Karpas-422 (cell line): ENCODE data around the gene RYR2. TPM values are rescaled to one million over a fixed set of nuclear protein-coding genes. Genes with fewer than 3 reads are reported as not detected.

Experiments used
- DNase-seq: peaks from one replicate; pipeline ENCODE4 v3.0.0-alpha.2; 2015
- H2AFZ ChIP-seq: fragments of 200-600 bp; sonication (generic); 2 replicates; pipeline ENCODE4 v1.6.1; 2014; ENCODE audit warnings: antibody characterized with exemption, low read length, mixed read lengths
- H3K27ac ChIP-seq: fragments of 200-600 bp; sonication (generic); 2 replicates; pipeline ENCODE4 v1.5.1; 2014; ENCODE audit warnings: mild to moderate bottlenecking, low read length, moderate library complexity
- H3K27me3 ChIP-seq: fragments of 200-600 bp; sonication (generic); 2 replicates; pipeline ENCODE4 v1.6.1; 2014; ENCODE audit warnings: low read length, mixed read lengths
- H3K36me3 ChIP-seq: fragments of 200-600 bp; sonication (generic); 2 replicates; pipeline ENCODE4 v1.6.1; 2014; ENCODE audit warnings: low read length, mixed read lengths; ENCODE audit not compliant: insufficient read depth
- H3K4me1 ChIP-seq: fragments of 200-600 bp; sonication (generic); 2 replicates; pipeline ENCODE4 v1.6.1; 2014; ENCODE audit warnings: mild to moderate bottlenecking, low read length, mixed read lengths
- H3K4me2 ChIP-seq: fragments of 200-600 bp; sonication (generic); 2 replicates; pipeline ENCODE4 v1.6.1; 2014; ENCODE audit warnings: low read length, low read depth, mild to moderate bottlenecking; ENCODE audit not compliant: poor library complexity, severe bottlenecking
- H3K4me3 ChIP-seq: fragments of 200-600 bp; sonication (generic); 2 replicates; pipeline ENCODE4 v1.5.1; 2014; ENCODE audit warnings: mild to moderate bottlenecking, antibody characterized with exemption, low read length, mixed read lengths
- H3K79me2 ChIP-seq: fragments of 200-600 bp; sonication (generic); 2 replicates; pipeline ENCODE4 v1.6.1; 2014; ENCODE audit warnings: mild to moderate bottlenecking, low read length, mixed read lengths
- H3K9ac ChIP-seq: fragments of 200-600 bp; sonication (generic); 2 replicates; pipeline ENCODE4 v1.6.0; 2014; ENCODE audit warnings: low read length
- H3K9me2 ChIP-seq: fragments of 200-600 bp; sonication (generic), shearing (Covaris generic); replicated peaks from 2 replicates; pipeline ENCODE4 v1.6.0; 2014; ENCODE audit warnings: mild to moderate bottlenecking, low read length, moderate library complexity; ENCODE audit not compliant: insufficient read depth
- H3K9me3 ChIP-seq: fragments of 300-700, 200-600 bp; sonication (generic); 2 replicates; pipeline ENCODE4 v1.6.1; 2014; ENCODE audit warnings: low read length, mixed read lengths
- H4K20me1 ChIP-seq: fragments of 200-600 bp; sonication (generic); 2 replicates; pipeline ENCODE4 v1.6.1; 2014; ENCODE audit warnings: mild to moderate bottlenecking, antibody characterized with exemption, low read length, low read depth; ENCODE audit not compliant: insufficient read depth
- total RNA-seq: library from RNA; depleted of rRNA; stranded (reverse); fragments of >200 nt; shearing (Covaris generic); gene quantifications from 2 replicates; pipeline ENCODE4 v1.2.3, GENCODE V29; 2014; ENCODE audit warnings: low replicate concordance

RYR2 gene
- total RNA-seq, 1 experiment from 2014 or later, result not detected

GRCh38 chr1:237103021-237103420 lies 61.0 kb downstream of the RYR2 start:
- no peak overlapping the region for H3K9ac ChIP-seq
- DNase-seq, result no peak
- H3K27me3 ChIP-seq, result no peaks in the 10 kb centered on the region
- no peaks in the 10 kb centered on the region for H3K79me2 ChIP-seq
- no peaks in the 10 kb centered on the region for H3K36me3 ChIP-seq
- no peaks in the 10 kb centered on the region for H3K9me3 ChIP-seq
- H3K9me2 ChIP-seq, result no peaks in the 10 kb centered on the region
- H3K4me2 ChIP-seq, result no peak overlapping the region
- no peak overlapping the region for H3K27ac ChIP-seq
- H3K4me1 ChIP-seq, result no peaks in the 10 kb centered on the region
- H4K20me1 ChIP-seq, result no peaks in the 10 kb centered on the region
- H3K4me3 ChIP-seq, result no peak overlapping the region
- no peak overlapping the region for H2AFZ ChIP-seq

GRCh38 chr1:237104096-237104495 lies 62.1 kb downstream of the RYR2 start:
- Histone ChIP-seq H3K4me1 (no peaks in the 10 kb centered on the region), H4K20me1 (no peaks in the 10 kb centered on the region), H3K27me3 (no peaks in the 10 kb centered on the region), H3K36me3 (no peaks in the 10 kb centered on the region), H3K79me2 (no peaks in the 10 kb centered on the region), H3K4me3 (no peak overlapping the region), H3K9me3 (no peaks in the 10 kb centered on the region), H3K9me2 (no peaks in the 10 kb centered on the region), H3K27ac (no peak overlapping the region), H3K4me2 (no peak overlapping the region), H3K9ac (no peak overlapping the region), H2AFZ (no peak overlapping the region)
- no peak for DNase-seq

- H4K20me1 ChIP-seq, result no peaks in the 10 kb centered on the region
- no peaks in the 10 kb centered on the region for H3K36me3 ChIP-seq
- no peaks in the 10 kb centered on the region for H3K9me3 ChIP-seq
- H3K4me1 ChIP-seq, result no peaks in the 10 kb centered on the region
- H3K27ac ChIP-seq, result no peak overlapping the region
- no peaks in the 10 kb centered on the region for H3K27me3 ChIP-seq
- no peak overlapping the region for H3K4me2 ChIP-seq
- no peak overlapping the region for H3K9ac ChIP-seq
- H3K4me3 ChIP-seq, result no peak overlapping the region
- no peak overlapping the region for H2AFZ ChIP-seq
- H3K79me2 ChIP-seq, result no peaks in the 10 kb centered on the region
- no peak for DNase-seq
- H3K9me2 ChIP-seq, result no peaks in the 10 kb centered on the region
Measured at GRCh38 chr1:237105826-237106225, 63.8 kb downstream of the RYR2 start.

- Histone ChIP-seq H3K79me2 (no peaks in the 10 kb centered on the region), H4K20me1 (no peaks in the 10 kb centered on the region), H3K9me2 (no peaks in the 10 kb centered on the region), H3K36me3 (no peaks in the 10 kb centered on the region), H3K9ac (no peak overlapping the region), H3K4me1 (no peaks in the 10 kb centered on the region), H3K27me3 (no peaks in the 10 kb centered on the region), H3K9me3 (no peaks in the 10 kb centered on the region), H3K27ac (no peak overlapping the region), H2AFZ (no peak overlapping the region), H3K4me2 (no peak overlapping the region), H3K4me3 (no peak overlapping the region)
- no peak for DNase-seq
Measured at GRCh38 chr1:237108297-237109040, 66.5 kb downstream of the RYR2 start.

- Histone ChIP-seq H3K4me3 (no peak overlapping the region), H2AFZ (no peak overlapping the region), H4K20me1 (no peaks in the 10 kb centered on the region), H3K79me2 (no peaks in the 10 kb centered on the region), H3K36me3 (no peaks in the 10 kb centered on the region), H3K27ac (no peak overlapping the region), H3K4me1 (no peaks in the 10 kb centered on the region), H3K9ac (no peak overlapping the region), H3K4me2 (no peak overlapping the region), H3K27me3 (no peaks in the 10 kb centered on the region), H3K9me3 (no peaks in the 10 kb centered on the region), H3K9me2 (no peaks in the 10 kb centered on the region)
- DNase-seq, result no peak
Measured at GRCh38 chr1:237111807-237112206, 69.8 kb downstream of the RYR2 start.

- DNase-seq, result no peak
- Histone ChIP-seq H3K36me3 (no peaks in the 10 kb centered on the region), H2AFZ (no peak overlapping the region), H3K4me2 (no peak overlapping the region), H3K4me3 (no peak overlapping the region), H3K79me2 (no peaks in the 10 kb centered on the region), H3K9ac (no peak overlapping the region), H3K9me3 (no peaks in the 10 kb centered on the region), H3K27me3 (no peaks in the 10 kb centered on the region), H3K4me1 (no peaks in the 10 kb centered on the region), H3K27ac (no peak overlapping the region), H4K20me1 (no peaks in the 10 kb centered on the region), H3K9me2 (no peaks in the 10 kb centered on the region)
Measured at GRCh38 chr1:237112663-237113062, 70.7 kb downstream of the RYR2 start.

GRCh38 chr1:237115035-237115434 lies 73.1 kb downstream of the RYR2 start:
- Histone ChIP-seq H3K36me3 (no peaks in the 10 kb centered on the region), H3K9me2 (no peaks in the 10 kb centered on the region), H3K4me3 (no peak overlapping the region), H2AFZ (no peak overlapping the region), H4K20me1 (no peaks in the 10 kb centered on the region), H3K27ac (no peak overlapping the region), H3K27me3 (no peaks in the 10 kb centered on the region), H3K9me3 (no peaks in the 10 kb centered on the region), H3K4me2 (no peak overlapping the region), H3K9ac (no peak overlapping the region), H3K4me1 (no peaks in the 10 kb centered on the region), H3K79me2 (no peaks in the 10 kb centered on the region)
- no peak for DNase-seq

GRCh38 chr1:237119091-237119490 lies 77.1 kb downstream of the RYR2 start:
- Histone ChIP-seq H3K27me3 (no peaks in the 10 kb centered on the region), H2AFZ (no peak overlapping the region), H3K27ac (no peak overlapping the region), H3K4me3 (no peak overlapping the region), H4K20me1 (no peaks in the 10 kb centered on the region), H3K9me2 (no peaks in the 10 kb centered on the region), H3K36me3 (no peaks in the 10 kb centered on the region), H3K4me2 (no peak overlapping the region), H3K79me2 (no peaks in the 10 kb centered on the region), H3K4me1 (no peaks in the 10 kb centered on the region), H3K9me3 (no peaks in the 10 kb centered on the region), H3K9ac (no peak overlapping the region)
- no peak for DNase-seq
